GM23248 (cell line): ENCODE data around the gene EDAR.

Experiments
- EZH2 ChIP-seq: fragments of 200-600 bp; sonication (generic); IDR thresholded peaks from 2 replicates; pipeline ENCODE4 v1.6.1; 2018; ENCODE audit warnings: antibody characterized with exemption, mild to moderate bottlenecking; ENCODE audit not compliant: insufficient read depth, poor library complexity, severe bottlenecking
- EZH2phosphoT487 ChIP-seq: fragments of 200-600 bp; sonication (generic); IDR thresholded peaks from 2 replicates; pipeline ENCODE4 v1.6.1; 2018; ENCODE audit warnings: antibody characterized with exemption, moderate library complexity, mild to moderate bottlenecking, low read depth; ENCODE audit not compliant: insufficient read depth

- TF ChIP-seq EZH2 = no peak
- TF ChIP-seq EZH2phosphoT487 = no peak
Measured at GRCh38 chr2:108958002-108958401, 31.0 kb downstream of the EDAR start.
